Activated T-cell treated with anti-CD3 and anti-CD28 coated beads, Interleukin-2, amount 50 U/mL, for 48 hours (primary cell): Measurements from ENCODE around the gene NPPB.
"Not testable (repeated sequence)": the region's sequence is repeated elsewhere in the genome, so short reads cannot be mapped to it uniquely, and the experiment has no call there.

ENCODE experiments used
- DNase-seq, 2 experiments: peaks; one replicate each; pipeline ENCODE4 v3.0.0-alpha.2; 2020

The NPPB gene

DNA sequence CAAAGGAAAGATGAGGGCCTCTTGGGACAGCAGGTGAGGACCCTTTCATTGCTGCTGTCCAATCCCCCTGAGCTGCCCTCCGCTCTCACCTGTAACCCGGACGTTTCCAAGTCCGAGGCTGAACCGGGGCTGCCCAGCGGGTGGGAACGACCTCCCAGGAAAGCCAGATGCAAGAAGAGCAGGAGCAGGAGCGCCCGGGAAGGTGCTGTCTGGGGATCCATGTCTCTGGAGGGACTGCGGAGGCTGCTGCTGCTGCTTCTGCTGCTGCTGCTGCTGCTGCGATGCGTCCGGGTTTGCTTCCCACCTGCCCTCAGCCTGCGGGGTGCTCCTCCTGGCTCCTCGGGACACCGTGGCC, at the start of gene NPPB:
Gene NPPB, minus strand, starts transcription at position 333 of the 355 bp plus-strand sequence. Its CDS starts 112 bp downstream, at position 221.
- DNase-seq = no peak

- peak; percentile 84 to 86 for DNase-seq
Observed at GRCh38 chr1:11908095-11908675, 49.4 kb upstream of the NPPB start.

DNA sequence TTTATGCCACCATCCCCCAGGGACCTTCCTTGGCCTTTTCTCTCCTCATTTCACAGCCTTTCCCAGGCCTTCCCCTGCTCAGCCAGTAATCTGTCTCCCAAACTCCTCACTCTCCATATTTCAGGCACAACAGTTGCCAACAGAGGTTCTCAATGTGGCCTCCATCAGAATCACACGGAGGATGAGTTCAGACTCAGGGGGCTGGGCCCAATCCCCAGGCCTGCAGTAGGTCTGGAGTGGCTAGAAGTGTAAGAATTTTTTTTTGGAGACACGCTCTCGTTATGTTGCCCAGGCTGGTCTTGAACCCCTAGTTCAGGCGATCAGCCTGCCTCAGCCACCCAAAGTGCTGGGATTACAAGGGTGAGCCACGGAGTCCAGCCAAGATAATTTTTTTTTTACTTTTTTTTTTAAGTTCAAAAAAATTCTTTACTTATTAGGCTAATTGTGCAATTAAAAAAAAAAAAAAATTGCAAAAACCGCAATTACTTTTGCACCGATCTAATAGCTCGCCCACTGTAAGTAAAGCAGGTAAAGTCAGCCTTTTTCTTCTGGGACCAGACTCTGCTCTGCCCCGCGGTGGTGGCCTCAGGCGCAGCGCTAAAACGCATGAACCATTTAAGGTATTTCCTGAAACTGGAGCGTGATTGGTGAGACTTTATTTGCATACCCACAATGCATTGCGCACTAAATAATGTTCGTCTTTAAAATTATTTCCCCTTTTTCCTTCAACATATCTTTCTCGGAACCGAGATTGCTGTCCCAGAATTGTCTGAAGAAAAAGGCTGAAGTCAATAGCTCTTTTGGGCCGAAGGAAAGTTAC, 48.7 kb upstream of the NPPB start:
- DNase-seq = peak; percentile 95

DNA sequence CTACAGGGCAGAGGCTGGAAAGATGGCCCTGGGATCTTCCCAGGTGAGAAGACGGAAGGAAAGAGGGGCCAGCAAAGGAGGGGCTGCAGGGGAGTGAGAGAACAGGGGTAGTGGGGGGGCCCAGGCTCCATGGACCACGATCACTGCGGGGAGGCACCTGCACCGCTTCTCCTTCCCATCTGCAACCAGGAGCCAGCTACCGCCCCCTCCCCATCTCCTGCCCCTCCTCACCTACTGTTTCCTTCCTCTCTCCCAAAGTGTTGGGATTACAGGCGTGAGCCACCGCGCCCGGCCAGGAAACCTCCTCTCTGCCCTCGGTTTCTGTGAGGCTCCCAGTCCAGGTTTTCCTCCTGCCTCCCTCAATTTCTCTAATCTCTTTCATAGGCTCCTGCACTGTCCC, 48.1 kb upstream of the NPPB start:
- DNase-seq = no peak

DNA sequence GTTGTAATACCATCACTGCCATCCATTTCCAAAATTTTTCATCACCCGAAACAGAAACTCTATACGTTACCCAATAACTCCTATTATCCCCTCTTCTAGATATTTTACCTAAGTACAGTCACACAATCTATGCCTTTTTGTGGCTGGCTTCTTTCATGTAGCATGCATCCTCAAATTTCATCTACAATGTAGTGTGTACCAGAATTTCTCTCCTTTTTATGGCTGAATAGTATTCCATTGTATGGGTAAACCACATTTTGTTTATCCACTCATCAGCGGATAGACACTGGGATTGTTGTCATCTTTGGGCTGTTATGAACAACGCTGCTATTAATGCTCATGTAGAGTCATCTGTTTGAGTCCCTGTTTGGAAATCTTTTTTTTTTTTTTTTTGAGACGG, 46.2 kb upstream of the NPPB start:
- DNase-seq = no peak

DNA sequence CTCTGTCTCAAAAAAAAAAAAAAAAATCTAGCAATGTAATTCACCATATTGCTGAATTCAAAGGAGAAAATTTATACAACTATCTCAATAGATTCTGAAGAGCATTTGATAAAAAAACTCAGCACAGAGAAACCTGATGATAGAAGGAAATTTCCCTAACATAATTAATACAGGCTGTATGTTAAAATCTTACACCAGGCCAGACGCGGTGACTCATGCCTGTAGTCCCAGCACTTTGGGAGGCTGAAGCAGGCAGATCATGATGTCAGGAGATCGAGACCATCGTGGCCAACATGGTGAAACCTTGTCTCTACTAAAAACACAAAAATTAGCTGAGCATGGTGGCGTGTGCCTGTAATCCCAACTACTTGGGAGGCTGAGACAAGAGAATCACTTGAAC, 45.4 kb upstream of the NPPB start:
- not testable (repeated sequence) for DNase-seq

DNA sequence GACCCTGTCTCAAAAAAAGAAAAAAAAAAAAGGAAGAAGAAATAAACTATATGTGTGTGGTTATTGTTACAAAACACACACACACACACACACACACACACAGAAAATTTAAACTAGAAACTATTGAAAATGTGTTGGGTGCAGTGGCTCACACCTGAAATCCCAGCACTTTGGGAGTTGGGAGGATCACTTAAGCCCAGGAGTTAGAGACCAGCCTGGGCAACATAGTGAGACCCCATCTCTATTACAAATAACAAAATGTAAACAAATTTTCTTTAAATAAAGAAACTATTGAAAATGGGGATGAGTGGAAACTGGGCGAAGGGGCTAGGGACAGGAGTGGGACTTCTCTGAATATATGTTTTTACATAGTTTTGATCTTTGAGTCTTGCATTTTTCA, 44.5 kb upstream of the NPPB start:
- DNase-seq = no peak

- not testable (repeated sequence) for DNase-seq
Observed at GRCh38 chr1:11901446-11901845, 42.7 kb upstream of the NPPB start.

DNA sequence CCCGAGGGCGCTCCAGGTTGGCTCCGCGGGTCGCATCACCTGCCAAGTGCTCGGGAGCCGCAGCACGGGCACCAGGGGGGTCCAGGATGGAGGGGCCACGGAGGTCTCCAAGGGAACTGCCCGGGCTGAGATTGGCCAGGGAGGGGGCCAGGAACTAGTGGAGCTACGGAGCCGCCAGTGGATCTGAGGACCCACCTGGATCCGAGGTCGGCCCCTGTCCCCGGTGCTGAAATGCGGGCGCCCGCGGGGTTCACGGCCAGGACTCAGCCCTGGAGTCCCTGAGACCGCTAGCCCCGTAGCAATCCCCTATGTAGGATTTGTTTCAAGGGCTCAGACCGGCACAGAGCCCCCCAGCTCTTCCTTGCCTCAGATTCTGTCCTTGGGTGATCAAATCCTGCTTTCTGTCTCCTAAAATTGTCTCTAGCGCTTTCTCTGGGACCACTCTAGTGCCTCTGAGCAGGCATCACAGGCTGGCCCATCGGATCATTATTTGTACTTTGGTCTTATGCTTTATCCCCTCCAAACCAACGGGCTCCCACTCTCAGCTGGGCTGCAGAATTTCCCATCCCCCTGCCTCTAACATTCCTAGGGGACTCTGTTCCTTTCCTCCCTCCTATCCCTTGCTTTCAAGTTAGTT, 40.2 kb upstream of the NPPB start:
- peak; percentile 26 to 29 for DNase-seq

DNA sequence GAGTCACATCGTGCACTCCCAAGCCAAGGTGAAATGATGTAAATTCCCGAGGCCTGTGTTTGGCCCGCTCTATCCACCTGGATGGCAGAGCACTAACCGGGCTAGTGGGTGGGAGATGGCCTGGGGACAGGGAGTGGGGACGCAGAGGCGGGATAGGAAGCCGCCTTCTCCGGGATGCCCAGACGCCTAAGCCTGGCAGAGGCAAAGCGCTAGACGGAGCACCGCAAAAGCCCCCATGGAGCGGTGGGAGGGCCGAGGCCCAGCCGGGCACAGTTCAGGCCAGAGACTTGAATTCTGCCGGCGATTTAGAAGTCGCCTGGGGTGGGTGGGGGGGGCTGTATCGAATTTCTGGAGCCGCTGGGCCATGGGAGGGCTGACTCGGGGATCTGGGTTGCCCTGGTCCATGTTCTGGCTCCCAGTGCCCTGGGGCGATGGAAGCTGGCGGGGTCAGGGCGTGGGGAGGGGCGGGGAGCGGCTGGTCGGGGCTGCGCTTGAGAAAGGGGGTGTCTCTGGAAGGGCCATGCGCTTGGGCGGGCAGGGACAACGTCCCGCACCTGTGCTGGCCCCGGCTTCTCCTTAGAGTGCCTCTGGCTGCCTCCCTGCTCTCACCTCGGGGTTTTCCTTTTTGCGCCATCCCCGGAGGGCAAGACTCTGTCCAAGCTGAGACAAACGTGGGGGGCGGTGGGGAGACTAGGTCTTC, 39.5 kb upstream of the NPPB start:
- DNase-seq = no peak

GRCh38 chr1:11894501-11894900, 35.8 kb upstream of the NPPB start:
- DNase-seq = not testable (repeated sequence)

GRCh38 chr1:11893907-11894251, 35.1 kb upstream of the NPPB start:
- DNase-seq = peak; percentile 81 to 82

- DNase-seq = no peak
Observed at GRCh38 chr1:11891433-11892186, 32.9 kb upstream of the NPPB start.

DNA sequence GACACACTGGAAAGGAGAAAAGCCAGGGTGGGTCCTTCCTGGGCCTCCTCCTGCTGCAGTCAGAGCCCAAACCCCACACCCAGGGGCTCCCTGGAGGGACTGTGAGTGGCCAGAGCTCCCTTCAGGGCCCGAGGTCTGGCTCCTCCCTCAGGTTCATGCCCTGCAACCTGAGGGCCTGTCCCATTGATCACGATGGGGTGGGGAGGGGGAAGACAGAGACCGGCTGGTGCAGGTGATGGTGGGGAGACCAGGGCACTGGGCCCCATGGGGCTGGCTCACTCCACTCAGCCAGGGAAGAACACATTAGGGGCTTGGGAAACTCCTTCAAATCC, 30.1 kb upstream of the NPPB start:
- no peak for DNase-seq

DNA sequence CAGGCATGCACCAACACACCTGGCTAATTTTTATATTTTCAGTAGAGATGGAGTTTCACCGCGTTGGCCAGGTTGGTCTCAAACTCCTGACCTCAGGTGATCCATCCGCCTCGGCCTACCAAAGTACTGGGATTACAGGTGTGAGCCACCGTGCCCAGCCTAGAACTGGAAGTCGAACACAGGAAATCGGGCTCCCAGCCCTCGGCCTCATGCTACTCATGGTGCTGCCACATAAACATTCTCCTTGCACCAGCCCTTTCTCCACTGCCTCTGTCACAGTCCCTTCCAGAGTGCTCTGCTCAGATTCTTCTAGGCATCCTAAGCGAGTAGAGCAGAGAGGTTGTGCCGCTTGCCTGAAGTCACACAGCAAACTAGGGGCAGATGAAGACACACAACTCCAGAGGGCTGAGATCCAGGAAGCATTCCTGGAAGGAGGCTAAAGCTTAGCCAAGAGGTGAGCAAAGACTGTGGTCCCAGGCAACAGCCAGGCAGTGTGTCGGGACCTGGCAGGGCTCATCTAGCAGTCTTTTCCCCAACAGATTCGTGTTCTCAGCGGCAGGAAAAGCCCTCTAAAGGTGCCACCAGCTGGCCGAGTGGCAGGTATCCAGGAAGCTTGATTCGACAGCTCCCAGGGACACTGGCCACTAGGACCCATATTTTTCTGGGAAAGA, 29.6 kb upstream of the NPPB start:
- DNase-seq = no peak

DNA sequence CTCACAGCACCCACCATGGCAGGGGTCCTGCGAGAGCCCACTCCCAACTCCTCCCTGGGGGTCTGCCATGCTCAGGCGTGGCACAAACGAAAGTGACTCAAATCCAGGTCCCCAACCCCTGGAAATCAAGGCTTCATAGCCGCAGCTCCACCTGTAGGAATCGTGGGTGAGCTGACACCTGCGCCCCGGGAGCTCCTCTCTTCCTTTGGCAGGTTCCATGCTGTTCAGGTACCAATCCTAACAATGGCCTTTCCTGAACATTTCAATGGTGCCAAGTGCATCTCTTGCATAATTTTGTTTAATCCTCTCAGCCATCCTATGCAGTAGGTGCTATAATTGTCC, 28.9 kb upstream of the NPPB start:
- no peak for DNase-seq

GRCh38 chr1:11886986-11887665, 28.4 kb upstream of the NPPB start:
- no peak for DNase-seq

- no peak for DNase-seq
Observed at GRCh38 chr1:11885916-11886315, 27.2 kb upstream of the NPPB start.

GRCh38 chr1:11882814-11883538, 24.2 kb upstream of the NPPB start:
- no peak for DNase-seq

- DNase-seq = no peak
Observed at GRCh38 chr1:11881749-11882441, 23.1 kb upstream of the NPPB start.
